NCI-H2227 (cell line): Measurements from ENCODE around the gene STKLD1.
A peak's percentile ranks its signal among the peaks of the same experiment; 100 is the strongest.

Experiments
- DNase-seq: peaks from one replicate; lab custom pipeline; 2025; ENCODE audit not compliant: unreplicated experiment; lab: John Stamatoyannopoulos, UW

Gene STKLD1

DNA sequence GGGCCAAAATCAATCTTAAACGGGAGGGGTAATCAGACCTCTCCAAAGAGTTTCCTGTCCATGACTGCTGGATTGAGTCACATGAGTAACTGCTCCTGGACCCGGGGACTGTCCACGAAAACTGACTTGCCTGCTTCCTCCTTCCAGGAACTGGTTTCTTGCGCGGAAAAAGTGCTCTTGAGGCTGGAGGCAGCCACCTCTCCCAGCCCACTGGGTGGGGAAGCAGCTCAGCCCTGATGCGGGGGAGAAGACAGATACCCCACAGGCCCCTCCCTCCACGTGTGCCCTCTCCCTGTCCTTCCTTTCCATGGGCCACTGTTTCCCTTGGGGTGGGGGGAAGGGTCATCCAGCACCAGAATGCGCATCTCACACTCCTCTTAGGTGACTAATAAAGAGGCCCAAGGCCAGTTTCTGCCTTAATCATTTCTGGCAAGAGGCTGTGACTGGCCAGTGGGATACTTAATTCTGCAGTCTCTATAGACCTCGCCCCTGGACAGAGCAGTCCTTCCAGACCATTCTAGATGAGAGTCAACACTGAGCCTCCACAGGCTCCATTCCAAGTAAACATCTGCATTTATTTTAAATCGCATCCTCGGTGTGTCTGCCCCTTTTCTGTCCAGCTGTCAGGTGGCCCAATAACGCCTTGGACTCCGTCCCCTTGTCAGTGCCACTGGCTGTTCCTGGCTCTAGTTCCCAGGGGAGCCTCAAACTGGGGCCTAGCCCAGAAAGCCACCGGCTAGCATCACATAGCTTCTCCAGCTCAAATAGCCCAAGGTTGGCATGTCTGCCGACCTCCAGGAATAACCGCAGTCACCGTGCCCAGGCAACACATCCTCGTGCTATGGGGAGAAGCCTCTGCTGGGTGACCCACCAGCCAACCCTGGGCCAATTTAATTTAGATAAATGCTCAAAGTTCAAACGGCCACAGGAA, 29.6 kb downstream of the STKLD1 start:
- DNase-seq = no peak

DNA sequence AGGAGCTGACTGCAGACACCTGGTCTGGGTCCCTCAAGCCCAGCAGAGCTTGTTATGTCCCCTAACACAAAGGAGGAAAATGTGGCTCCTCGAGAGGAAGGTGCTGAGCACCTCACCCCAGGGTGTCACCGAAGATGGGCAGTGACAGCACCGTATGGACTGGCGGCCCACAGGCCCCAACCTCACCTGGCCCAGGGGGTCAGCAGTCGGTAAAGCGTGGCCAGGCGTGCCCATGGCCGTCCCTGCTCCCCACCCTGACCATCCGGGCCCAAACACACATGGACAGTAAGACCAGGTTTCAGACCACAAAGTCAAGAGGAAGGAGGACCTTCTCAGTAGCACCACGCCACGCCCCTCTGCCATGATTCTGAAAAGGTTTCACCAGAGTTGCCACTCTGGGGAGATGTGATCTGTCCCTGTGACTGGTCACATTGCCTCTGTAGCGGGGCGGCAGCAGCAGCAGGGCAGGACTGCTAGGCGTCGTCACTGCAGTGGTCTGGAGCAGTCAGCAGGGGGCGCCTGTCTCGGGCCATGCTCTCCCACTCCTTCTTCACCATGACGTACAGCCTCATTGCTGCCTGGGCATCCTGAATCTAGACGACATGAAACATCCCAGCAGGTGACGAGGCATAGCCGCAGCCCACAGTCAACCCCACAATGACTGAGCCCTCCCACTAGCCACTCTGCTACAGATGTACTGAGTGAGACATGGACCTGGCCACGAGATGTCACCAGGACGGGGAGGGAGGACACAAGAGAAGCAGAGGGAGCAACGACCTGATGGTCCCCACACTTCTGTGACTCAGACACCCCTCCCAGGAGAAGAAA, 30.5 kb downstream of the STKLD1 start:
- DNase-seq = peak; percentile 75

DNA sequence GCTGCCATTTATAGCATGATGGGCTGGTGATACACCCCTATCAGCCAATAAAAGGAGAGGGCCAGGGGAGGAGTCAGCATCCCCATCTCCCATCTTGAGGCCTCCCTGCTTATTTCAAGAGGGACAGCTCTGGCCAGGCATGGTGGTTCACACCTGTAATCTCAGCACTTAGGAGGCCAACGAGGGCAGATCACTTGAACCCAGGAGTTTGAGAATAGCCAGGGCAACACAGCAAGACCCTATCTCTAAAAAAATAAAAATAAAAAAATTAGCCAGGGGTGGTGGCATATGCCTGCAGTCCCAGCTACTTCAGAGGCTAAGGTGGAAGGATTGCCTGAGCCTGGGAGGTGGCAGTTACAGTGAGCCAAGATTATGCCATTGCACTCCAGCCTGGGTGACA, 31.9 kb downstream of the STKLD1 start:
- no peak for DNase-seq

DNA sequence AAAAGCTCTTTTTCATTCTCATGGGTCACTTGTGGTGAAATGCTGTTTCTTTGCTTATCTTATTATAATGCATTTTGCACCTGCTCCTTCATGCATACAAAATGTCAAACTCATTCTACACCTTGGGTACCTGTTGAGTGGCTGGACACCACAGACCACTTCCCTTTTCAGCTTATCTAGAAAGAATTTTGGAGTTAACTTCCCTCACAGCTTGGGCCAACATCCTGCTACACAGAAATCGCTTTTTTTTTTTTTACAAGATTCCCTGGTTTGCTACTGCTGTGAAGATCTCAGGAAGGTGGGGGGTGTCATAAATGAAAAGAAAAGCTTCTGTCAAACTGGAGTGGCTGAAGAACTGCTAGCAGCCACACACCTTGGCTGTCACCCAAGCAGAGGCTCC, 39.0 kb downstream of the STKLD1 start:
- DNase-seq = no peak

DNA sequence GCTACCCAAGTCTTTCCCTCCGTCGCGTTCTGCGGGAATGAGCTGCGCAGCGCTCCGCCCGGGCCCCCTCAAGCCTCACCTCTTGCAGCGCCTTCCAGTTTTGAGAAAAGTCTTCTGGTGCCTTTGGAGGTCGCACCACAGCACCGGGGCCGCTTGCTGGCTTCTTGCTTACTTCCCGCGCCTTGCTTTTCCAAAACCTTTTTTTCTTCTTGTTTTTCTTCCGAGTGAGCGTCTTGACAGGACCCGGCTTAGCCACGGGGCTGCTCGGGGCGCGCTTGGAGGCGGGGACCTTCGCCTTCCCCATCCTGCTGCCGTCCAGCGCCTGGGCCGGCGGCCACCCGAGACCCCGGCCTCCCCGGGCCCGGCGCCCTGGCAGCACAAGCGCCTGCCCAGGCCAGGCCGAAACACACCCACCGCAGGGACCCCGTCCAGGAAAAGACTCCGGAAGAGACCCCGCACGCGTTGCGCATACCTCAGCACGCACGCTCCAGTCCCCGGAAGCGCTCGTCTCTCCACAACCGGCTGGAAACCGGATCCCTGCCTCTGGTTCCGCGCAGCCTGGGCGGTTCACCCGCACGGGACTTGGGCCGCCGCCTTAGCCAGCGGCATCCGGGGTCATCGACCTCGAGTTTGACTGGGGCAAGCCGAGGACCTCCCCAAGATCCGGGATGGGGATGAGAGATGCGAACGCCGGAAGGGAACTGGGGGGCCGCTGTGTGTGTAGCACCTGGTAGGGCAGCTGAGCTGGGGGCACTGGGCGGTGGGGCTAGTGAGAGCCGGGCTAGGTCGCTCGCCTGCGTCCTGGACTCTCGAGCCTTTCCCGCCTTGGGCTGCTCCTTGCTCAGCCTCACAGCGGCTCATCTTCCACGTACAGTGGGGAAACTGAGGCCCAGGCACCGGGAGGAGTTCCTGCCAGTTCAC, 41.6 kb downstream of the STKLD1 start, which contains the start of gene REXO4:
Gene REXO4, minus strand, starts transcription at position 470 of the 921 bp plus-strand sequence. Its CDS starts 166 bp downstream, at position 304.
- peak; percentile 79 for DNase-seq

DNA sequence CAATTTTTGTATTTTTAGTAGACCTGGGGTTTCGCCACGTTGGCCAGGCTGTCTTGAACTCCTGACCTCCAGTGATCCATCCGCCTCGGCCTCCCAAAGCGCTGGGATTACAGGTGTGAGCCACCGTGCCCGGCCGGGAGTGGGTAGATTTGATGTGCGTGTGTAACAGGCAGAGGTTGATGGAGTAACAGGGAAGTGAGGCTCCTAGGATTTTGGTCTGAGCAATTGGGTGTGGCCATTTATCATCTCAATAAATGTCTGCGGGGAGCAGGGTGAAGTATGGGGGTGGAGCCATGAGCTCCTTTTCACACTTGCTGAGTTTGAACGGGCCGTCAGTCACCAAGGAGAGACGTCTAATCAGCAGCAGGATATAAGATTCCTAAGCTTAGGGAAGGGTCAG, 42.8 kb downstream of the STKLD1 start:
- peak; percentile 21 for DNase-seq

DNA sequence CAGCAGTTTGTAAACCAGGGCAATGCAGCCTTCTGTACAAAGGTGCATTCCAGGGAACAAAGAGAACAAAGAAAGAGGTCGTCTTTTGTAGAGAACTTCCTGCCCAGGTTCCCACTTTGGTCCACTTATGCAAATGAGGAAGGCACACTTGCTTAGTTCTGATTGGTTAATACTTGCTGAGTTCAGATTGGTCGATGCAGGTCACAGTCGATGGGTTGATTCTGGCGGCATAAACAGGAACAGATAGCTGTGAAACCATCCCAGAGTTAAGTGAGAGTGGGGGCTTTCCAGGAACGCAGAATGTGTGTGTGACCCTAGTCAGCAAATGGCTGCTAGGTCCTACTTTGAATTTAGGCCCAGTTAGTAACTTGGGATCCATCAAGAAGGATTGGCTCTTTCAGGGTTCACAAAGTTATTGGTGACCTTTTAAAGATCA, 44.2 kb downstream of the STKLD1 start:
- DNase-seq = no peak

DNA sequence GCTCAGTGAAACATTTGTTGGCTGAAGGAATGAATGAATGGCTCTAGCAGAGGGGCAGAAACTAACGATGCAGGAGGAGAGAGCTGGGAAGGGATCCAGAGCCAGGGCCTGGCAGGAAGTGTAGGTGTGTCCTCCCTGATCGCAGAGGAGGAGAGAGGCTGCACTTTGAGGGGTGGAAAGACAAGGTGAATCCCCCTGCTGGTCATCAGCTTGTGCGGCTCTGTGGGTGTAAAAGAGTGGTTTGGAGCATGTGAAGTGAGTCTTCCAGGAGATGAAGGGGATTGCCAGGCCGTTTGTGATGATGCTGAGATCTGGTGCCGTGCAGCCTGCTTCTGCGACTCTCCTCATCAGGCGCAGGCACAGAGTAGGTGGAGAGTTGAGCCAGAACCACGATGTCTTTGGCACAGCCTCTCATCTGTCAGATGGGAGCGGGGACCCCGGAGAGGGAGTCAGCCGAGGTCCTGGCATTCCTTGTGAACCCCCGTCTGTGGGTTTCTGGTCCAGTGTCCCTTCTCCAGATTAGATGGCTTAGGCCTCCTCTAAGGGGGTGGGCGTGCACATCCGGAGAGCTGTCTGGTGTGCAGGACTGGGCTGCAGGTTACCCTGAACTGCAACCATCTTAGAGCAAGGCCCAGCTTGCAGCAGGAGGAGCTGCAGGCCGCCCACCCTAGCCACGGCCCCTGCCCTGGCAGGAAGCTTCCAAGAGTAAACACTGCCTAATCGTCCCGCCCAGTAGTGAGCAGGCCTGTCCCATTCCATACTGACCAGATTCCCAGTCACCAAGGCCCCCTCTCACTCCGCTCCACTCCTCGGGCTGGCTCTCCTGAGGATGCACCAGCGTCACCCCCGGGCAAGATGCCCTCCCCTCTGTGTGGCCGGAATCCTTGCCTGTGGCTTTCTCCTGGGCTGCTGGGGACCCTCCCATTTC, 45.7 kb downstream of the STKLD1 start, which contains the start of gene ADAMTS13:
Gene ADAMTS13, plus strand, starts transcription at position 753 of the 928 bp plus-strand sequence. Its CDS starts 77 bp downstream, at position 830.
- DNase-seq = no peak

DNA sequence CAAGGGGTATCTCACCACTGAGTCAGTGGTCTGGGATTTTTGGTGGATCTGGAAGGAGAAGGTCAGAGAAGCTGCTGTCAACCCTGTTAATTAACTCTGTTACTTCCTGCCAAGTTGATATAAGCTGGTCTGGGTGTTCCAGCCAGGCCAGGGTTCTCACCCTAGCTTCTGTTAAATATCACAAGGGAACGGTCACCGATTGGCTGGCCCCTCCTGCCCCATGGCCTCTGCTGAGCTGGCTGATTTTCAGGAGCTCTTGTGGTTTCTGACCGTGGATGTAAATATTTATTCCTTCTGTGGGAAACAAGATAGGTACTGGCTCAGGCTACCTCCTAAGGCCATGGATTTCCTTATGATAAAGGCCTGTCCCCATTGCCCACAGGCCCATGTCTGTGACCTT, 47.0 kb downstream of the STKLD1 start:
- DNase-seq = no peak

DNA sequence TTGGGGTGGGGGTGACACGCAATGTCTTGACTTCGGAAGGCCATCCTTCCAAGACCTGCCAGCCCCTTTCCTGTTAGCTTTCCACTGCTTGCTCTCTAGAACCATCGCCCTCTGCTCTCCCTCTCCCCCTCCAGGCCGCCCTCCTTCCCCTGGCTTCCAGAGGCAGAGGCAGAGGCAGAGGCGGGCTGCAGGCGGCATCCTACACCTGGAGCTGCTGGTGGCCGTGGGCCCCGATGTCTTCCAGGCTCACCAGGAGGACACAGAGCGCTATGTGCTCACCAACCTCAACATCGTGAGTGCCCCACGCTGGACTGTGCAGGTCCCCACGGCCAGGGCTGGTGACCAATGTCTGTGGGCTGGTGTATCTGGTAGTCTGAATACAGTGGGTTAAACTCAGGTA, 48.0 kb downstream of the STKLD1 start:
- no peak for DNase-seq

DNA sequence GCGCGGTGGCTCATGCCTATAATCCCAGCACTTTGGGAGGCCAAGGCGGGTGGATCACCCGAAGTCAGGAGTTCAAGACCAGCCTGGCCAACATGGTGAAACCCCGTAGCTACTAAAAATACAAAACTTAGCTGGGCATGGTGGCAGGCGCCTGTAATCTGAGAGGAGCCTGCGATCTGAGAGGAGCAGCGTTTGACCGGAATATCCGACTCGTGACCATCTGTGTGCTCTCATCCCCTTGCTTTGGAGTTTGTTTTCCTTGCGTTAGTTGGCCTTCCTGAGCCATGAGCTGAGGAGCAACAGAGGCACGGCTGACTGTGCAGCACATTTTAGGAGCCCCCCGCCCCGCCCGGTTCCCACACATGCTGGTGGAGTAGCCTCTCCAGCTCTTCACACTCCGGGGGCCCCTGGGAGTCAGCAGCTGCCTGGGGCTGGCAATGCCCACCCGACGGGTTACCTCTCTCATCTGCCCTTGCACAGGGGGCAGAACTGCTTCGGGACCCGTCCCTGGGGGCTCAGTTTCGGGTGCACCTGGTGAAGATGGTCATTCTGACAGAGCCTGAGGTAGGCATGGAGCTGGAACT, 49.0 kb downstream of the STKLD1 start:
- no peak for DNase-seq

DNA sequence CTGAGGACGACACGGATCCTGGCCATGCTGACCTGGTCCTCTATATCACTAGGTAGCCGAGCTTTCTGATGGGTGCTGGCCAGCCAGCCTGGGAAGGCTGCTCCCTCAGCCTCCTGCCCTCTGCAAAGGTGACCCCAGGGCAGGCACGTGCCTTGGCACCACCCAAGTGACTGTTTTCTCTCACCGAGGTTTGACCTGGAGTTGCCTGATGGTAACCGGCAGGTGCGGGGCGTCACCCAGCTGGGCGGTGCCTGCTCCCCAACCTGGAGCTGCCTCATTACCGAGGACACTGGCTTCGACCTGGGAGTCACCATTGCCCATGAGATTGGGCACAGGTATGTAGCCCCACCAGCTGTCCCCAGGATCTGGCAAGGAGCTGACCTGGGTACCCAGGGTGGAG, 49.8 kb downstream of the STKLD1 start:
- no peak for DNase-seq

DNA sequence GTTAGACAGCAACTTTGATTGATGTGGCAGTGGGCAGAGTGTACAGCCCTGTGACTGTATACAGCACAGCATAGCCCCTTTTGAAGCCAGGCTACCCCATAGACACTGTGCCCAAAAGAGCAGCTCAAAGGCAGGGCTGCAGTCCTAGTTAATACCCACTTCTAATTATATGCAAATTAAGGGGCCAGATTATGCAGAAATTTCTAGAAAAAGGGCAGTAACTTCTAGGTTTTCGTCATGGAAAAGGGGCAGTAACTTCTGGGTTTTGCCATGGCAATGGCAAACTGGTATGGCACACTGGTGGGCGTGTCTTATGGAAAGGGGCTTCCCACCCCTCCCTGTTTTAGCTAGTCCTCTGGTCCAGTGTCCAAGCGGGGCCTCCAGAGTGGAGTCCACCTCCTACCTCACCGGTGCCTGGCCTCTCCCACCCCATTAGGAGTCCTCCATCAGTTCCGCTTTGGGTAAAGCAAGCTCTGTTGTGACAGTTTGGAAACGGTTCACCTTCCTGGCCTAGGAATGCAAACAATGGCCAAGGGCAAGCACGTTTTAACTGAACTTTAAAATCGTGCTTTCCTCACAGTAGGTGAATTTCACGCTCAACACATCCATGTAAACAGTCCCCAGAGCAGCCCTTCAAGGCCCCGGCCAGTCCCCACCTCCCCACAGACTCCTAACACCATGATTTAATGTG, 51.6 kb downstream of the STKLD1 start:
- no peak for DNase-seq

DNA sequence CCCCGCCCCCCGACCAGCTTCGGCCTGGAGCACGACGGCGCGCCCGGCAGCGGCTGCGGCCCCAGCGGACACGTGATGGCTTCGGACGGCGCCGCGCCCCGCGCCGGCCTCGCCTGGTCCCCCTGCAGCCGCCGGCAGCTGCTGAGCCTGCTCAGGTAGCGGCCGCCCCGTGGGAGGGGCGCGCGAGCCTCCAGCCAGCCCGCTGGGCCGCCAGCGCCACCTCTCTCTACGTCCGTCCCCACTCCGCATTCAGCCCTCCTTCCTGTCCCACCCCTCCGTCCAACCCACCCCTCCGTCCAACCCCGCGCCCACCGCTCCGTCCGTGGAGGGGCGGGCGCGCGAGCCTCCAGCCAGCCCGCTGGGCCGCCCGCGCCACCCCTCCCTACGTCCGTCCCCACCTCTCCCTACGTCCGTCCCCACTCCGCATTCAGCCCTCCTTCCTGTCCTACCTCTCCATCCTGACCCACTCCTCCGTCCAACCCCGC, 52.5 kb downstream of the STKLD1 start:
- peak; percentile 82 for DNase-seq

DNA sequence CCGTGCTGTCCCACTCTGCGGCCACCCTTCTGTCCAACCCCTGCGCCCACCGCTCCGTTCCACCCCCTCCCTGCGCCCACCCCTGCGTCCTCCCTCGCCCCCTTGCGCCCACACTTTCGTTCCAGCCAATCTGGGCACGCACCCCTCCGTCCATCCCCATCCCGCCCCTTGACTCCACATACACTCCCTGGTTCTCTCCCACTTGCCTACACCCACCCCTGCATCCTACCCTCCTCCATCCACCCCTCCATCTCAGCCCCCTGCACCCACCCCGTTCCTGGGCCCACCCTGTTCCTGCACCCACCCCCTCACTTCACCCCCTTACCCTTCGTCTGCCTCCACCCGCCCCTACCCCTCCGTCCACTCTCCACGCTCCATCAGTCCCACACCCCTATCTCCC, 53.0 kb downstream of the STKLD1 start:
- DNase-seq = no peak

DNA sequence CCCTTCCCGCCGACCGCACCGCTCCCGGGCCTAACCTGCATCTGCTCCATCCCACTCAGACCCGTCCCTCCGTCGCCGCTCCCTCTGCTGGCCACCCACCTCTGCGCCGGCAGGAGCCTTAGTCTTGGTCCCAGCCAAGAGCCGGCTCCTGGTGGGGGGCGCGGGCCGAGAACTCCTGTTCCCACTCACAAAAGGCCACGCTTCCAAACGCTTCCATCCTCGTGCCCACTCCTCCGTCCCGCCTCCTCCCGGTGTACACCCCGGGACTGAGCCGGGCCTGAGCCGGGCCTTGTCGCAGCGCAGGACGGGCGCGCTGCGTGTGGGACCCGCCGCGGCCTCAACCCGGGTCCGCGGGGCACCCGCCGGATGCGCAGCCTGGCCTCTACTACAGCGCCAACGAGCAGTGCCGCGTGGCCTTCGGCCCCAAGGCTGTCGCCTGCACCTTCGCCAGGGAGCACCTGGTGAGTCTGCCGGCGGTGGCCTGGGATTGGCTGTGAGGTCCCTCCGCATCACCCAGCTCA, 53.5 kb downstream of the STKLD1 start:
- no peak for DNase-seq

DNA sequence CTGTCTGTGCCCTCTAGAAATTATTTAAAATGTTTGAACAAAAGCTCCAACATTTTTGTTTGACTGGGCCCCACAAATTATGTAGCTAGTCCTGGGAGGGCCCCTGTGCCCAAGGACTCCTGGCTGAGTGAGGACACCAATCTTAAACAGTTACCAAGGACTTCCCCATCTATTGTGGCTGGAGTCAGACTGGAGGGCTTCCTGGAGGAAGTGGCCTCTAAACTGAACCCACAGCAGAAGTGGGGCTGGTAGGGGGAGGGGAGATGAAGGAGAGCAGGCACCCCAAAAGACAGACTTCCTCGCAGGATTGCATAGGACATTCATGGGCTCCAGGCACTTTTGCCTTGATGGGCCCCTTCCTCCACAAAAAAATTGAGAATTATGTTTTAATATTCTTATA, 54.1 kb downstream of the STKLD1 start:
- no peak for DNase-seq

DNA sequence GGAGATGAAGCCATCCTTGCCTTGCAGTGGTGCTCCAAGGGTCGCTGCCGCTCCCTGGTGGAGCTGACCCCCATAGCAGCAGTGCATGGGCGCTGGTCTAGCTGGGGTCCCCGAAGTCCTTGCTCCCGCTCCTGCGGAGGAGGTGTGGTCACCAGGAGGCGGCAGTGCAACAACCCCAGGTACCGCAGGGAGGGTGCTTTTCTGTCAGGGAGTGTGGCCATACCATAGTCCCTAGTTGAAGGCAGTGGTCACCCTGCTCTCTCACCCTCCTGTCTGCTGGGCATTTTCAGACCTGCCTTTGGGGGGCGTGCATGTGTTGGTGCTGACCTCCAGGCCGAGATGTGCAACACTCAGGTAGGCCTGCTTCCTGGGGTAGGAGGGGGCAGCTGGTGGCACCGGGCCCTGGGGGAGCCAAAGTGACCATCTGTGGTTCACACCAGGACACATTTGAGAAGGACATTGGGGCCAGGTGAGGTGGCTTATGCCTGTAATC, 57.2 kb downstream of the STKLD1 start:
- no peak for DNase-seq
